HepG2 (cell line): ENCODE measurements around the gene AP2S1. TPM values are rescaled to one million over a fixed set of nuclear protein-coding genes. Genes with fewer than 3 reads are reported as not detected.

Source experiments
- ARNT2 ChIP-seq: sonication (generic); formaldehyde crosslinking; IDR thresholded peaks from 2 replicates; pipeline ENCODE4 v1.8.0; 2022; ENCODE audit warnings: mild to moderate bottlenecking, low read depth, missing genetic modification reagents, moderate library complexity
- CBX1 ChIP-seq: IDR thresholded peaks from one replicate; pipeline ENCODE4 v1.6.1; 2016; ENCODE audit warnings: antibody characterized with exemption, low read depth
- FOXA1 ChIP-seq, 2 experiments: fragments of 450-650 bp in 1 of 2; sonication (generic) in 1 of 2; formaldehyde crosslinking in 1 of 2; IDR thresholded peaks; 2 replicates each; pipeline versions ENCODE4 v1.4.0 to v1.6.1; 2016 to 2020; ENCODE audit warnings: missing genetic modification reagents in 1 of 2
- KDM5B ChIP-seq: sonication (generic); formaldehyde crosslinking; IDR thresholded peaks from 2 replicates; pipeline ENCODE4 v1.4.0; 2020; ENCODE audit warnings: missing genetic modification reagents, mild to moderate bottlenecking, borderline replicate concordance
- MAFK ChIP-seq, 2 experiments: IDR thresholded peaks in 1 of 2; conservative IDR thresholded peaks in 1 of 2; 2 replicates each; pipeline ENCODE4 v1.6.1; 2011; ENCODE audit warnings: improper control_type of control experiment in 2 of 2, low read length in 2 of 2
- MIER3 ChIP-seq: IDR thresholded peaks from 2 replicates; pipeline ENCODE4 v1.6.1; 2016; ENCODE audit warnings: missing compliant biosample characterization, borderline replicate concordance
- NCOA1 ChIP-seq: sonication (generic); formaldehyde crosslinking; IDR thresholded peaks from 2 replicates; pipeline ENCODE4 v1.9.0; 2021; ENCODE audit warnings: missing genetic modification reagents
- NKX3-1 ChIP-seq: sonication (generic); formaldehyde crosslinking; IDR thresholded peaks from 2 replicates; pipeline ENCODE4 v1.5.0; 2020; ENCODE audit warnings: missing genetic modification reagents
- NPAS2 ChIP-seq: sonication (generic); formaldehyde crosslinking; IDR thresholded peaks from 2 replicates; pipeline ENCODE4 v1.8.0; 2022; ENCODE audit warnings: mild to moderate bottlenecking, missing genetic modification reagents, borderline replicate concordance
- PBX2 ChIP-seq: IDR thresholded peaks from 2 replicates; pipeline ENCODE4 v1.6.1; 2016; ENCODE audit warnings: control low read depth
- PCBP2 ChIP-seq: fragments of 200-400 bp; formaldehyde crosslinking; optimal IDR thresholded peaks from 2 replicates; pipeline ENCODE3; 2018; ENCODE audit warnings: low read length, low read depth; ENCODE audit not compliant: poor library complexity, severe bottlenecking
- RBM39 ChIP-seq: fragments of 200-400 bp; formaldehyde crosslinking; IDR thresholded peaks from one replicate; pipeline ENCODE4 v1.6.1; 2018; ENCODE audit warnings: antibody characterized with exemption, mild to moderate bottlenecking, low read depth, low read length; ENCODE audit not compliant: poor library complexity, severe bottlenecking
- SATB2 ChIP-seq: sonication (generic); formaldehyde crosslinking; IDR thresholded peaks from 2 replicates; pipeline ENCODE4 v1.5.0; 2020; ENCODE audit warnings: missing genetic modification reagents
- SMAD9 ChIP-seq: sonication (generic); formaldehyde crosslinking; IDR thresholded peaks from 2 replicates; pipeline ENCODE4 v1.5.1; 2020; ENCODE audit warnings: mild to moderate bottlenecking, missing genetic modification reagents
- SOX5 ChIP-seq: IDR thresholded peaks from 2 replicates; pipeline ENCODE4 v1.6.1; 2016; ENCODE audit warnings: borderline replicate concordance
- SP4 ChIP-seq: sonication (generic); formaldehyde crosslinking; IDR thresholded peaks from 2 replicates; pipeline ENCODE4 v1.8.1; 2023; ENCODE audit warnings: mild to moderate bottlenecking, missing genetic modification reagents
- ZBTB14 ChIP-seq: sonication (generic); formaldehyde crosslinking; IDR thresholded peaks from 2 replicates; pipeline ENCODE4 v1.4.0; 2020; ENCODE audit warnings: missing genetic modification reagents
- ZBTB49 ChIP-seq: sonication (generic); formaldehyde crosslinking; IDR thresholded peaks from 2 replicates; pipeline ENCODE4 v1.4.0; 2020; ENCODE audit warnings: missing genetic modification reagents, borderline replicate concordance
- ZNF484 ChIP-seq: sonication (generic); formaldehyde crosslinking; IDR thresholded peaks from 2 replicates; pipeline ENCODE4 v1.5.1; 2020; ENCODE audit warnings: mild to moderate bottlenecking, low read depth, missing genetic modification reagents, borderline replicate concordance
- ZNF878 ChIP-seq: sonication (generic); formaldehyde crosslinking; IDR thresholded peaks from 2 replicates; pipeline ENCODE4 v1.8.1; 2023; ENCODE audit warnings: mild to moderate bottlenecking, missing genetic modification reagents, moderate library complexity
- ZSCAN20 ChIP-seq: sonication (generic); formaldehyde crosslinking; IDR thresholded peaks from 2 replicates; pipeline ENCODE4 v1.4.0; 2020; ENCODE audit warnings: missing genetic modification reagents, mild to moderate bottlenecking, borderline replicate concordance
- ZUFSP ChIP-seq: sonication (generic); formaldehyde crosslinking; IDR thresholded peaks from 2 replicates; pipeline ENCODE4 v1.9.0; 2021; ENCODE audit warnings: missing genetic modification reagents, mild to moderate bottlenecking, borderline replicate concordance
- polyA plus RNA-seq, 8 experiments: library from polyadenylated mRNA; depleted of rRNA in 3 of 8; stranded (reverse) in 7 of 8; unstranded in 1 of 8; fragments of >200 nt; fragmentation: Illumina TruSeq in 4 of 8; extraction: Trizol in 4 of 8; gene quantifications; 2 replicates each; pipeline versions ENCODE4 v1.2.1 to v1.2.3, GENCODE V29; 2011 to 2016; ENCODE audit warnings: low read depth in 4 of 8, missing spikeins in 1 of 8, mixed read lengths in 1 of 8; ENCODE audit not compliant: insufficient read depth in 1 of 8
- total RNA-seq, 5 experiments: library from RNA; depleted of rRNA; stranded (reverse); fragments of >200 nt; fragmentation: Illumina TruSeq; extraction: Trizol; gene quantifications; 2 replicates each; pipeline ENCODE4 v1.2.3, GENCODE V29; 2016; ENCODE audit warnings: low read depth in 1 of 5

Gene AP2S1
- total and polyA plus RNA-seq, 2 of the 13 experiments (the other 11 are each of a cell fraction or from before 2014, with no cell fraction given), result 45.2 to 86.1 TPM

GRCh38 chr19:46850228-46851203, at the start of gene AP2S1 (continued):
- peak; percentile 44; the same call in 1 of the 2 replicates for TF ChIP-seq ZBTB14 (CRISPR knock-in tag)
- TF ChIP-seq FOXA1 (IDR thresholded peaks at IDR 0.05), result no peak
- TF ChIP-seq FOXA1 (CRISPR knock-in tag; IDR thresholded peaks at IDR 0.05), result peak; percentile 6; the same call in 1 of the 2 replicates
- TF ChIP-seq ZNF484 (CRISPR knock-in tag), result 0 out of 2 replicates have a peak, but pooled peaks have one; percentile 45
- no peak for TF ChIP-seq ZSCAN20 (CRISPR knock-in tag)
- 0 out of 2 replicates have a peak, but pooled peaks have one; percentile 16 for TF ChIP-seq ZNF878 (CRISPR knock-in tag)
- TF ChIP-seq MAFK (conservative IDR thresholded peaks at IDR 0.05 in 1 of 2, IDR thresholded peaks at IDR 0.05 in 1 of 2; ENCODE audit: low read length in 2 of 2), result no peak
- peak; percentile 80 for TF ChIP-seq RBM39
- TF ChIP-seq ZBTB49 (CRISPR knock-in tag), result no peak
- no peak; the same call in 1 of the 2 replicates for TF ChIP-seq KDM5B
- peak; percentile 49; the same call in 1 of the 2 replicates for TF ChIP-seq ARNT2
- no peak for TF ChIP-seq NPAS2 (CRISPR knock-in tag)
- peak; percentile 24; the same call in 1 of the 2 replicates for TF ChIP-seq SP4 (CRISPR knock-in tag)
- TF ChIP-seq NCOA1, result no peak
- no peak for TF ChIP-seq CBX1
- no peak; the same call in 1 of the 2 replicates for TF ChIP-seq SOX5 (CRISPR knock-in tag)
- TF ChIP-seq PBX2 (CRISPR knock-in tag), result no peak
- no peak for TF ChIP-seq SMAD9
- TF ChIP-seq NKX3-1 (CRISPR knock-in tag), result no peak
- TF ChIP-seq ZUFSP, result no peak
- peak; percentile 22; the same call in 1 of the 2 replicates for TF ChIP-seq MIER3 (CRISPR knock-in tag)
- no peak for TF ChIP-seq SATB2 (CRISPR knock-in tag)
- no peak for TF ChIP-seq PCBP2
